Measurements from ENCODE around the gene FBXW2. TPM values are rescaled to one million over a fixed set of nuclear protein-coding genes. Genes with fewer than 3 reads are reported as not detected.

The FBXW2 gene
- total RNA-seq, 2 donors from 2014 or later = 69.9 to 70.2 TPM

DNA sequence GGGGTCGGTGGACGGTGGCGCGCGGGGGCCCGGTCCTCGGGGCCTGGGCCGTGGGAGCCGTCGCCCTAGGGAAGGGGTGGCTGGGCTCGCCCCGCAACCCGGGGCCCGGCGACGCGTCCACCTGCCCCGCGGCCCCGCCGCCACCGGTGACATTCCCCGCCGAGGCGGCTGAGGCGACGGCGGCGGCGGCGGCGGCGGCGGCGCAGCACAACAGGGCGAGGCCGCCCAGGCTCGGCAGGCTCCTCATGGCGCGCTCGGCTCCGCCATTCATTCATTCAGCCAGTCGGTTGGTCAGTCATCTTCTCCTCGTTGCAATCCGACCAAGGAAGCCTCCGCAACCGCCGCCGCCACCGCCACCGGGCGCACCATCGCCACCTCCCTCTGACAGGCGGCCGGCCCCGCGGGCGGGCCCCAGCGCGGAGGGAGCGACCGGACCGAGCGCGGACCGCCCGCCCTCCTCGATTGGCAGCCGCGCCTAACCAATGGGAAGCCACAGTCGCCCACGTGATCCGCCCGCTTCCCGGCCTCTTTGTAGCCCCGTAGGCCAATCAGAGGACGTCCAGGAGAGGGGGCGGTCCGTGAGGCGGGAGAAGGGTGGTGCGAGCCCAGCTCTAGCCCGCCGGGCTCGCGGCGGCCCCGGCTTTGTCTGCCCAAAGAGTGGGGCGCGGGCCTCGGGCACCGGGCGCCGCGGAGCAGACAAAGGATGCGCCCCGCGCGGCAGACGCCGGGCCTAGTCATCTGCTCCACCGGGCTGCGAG lies 78.9 kb downstream of the FBXW2 start, which contains the start of gene MEGF9:
MEGF9 (minus strand) TSS at position 383 of the 758 bp plus-strand sequence; CDS start at position 271, 112 bp downstream.
- peaks cover 0 to 5% of the 10 kb centered on the region in 2 donors for H3K36me3 Mint-ChIP-seq
- ATAC-seq (peak; percentile 97 to 98), DNase-seq (ENCODE audit: low spot score in 2 of 2) (peak; percentile 95 to 97)
- H3K27ac Mint-ChIP-seq = peak within 1 kb of the TSS; percentile 81 to 88
- no peaks in the 10 kb centered on the region for H3K9me3 Mint-ChIP-seq

DNA sequence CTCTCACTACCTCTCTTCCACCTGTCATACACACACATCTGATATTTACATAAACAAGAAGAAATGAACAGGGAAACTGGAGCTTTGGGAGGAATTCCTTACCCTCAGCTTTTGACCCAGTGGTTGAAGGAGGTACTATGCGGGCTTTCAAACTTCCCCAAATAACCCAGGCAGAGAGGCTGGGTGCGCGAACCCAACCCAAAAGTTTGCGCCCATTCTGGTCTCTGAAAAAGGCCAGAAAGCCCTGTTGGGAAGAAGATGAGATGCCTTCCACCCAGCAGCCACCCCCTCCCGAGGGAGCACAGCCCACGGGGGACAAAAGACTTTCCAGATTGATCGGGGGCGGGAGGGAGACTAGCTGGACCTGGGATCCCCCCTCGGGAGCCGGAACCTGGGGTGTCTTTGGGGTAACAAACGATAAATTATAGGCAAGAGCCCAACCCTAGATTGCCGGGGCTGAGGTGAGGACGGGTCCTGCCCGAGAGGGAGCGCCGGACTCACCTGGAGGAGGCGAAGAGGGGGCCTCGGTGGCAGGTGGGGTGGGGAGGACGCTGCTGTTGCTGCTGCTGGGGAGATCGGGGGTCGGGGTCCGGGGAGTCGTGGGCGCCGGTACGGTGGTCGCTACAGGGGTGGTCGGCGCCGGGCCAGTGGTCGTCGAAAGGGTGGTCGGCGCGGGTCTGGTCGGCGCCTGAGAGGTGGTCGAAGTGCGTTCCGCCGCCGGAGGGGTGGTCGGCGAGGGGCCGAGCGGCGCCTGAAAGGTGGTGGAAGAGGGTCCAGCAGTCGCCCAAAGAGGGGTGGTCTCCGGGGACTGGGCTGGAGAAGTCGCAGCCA lies 79.7 kb downstream of the FBXW2 start:
- DNase-seq (ENCODE audit: low spot score in 2 of 2) (peak in 1 of 2 donors; percentile 28), ATAC-seq (no peak)
- H3K27ac Mint-ChIP-seq = peak overlapping the region; percentile 75 to 88
- H3K9me3 Mint-ChIP-seq = no peaks in the 10 kb centered on the region
- H3K36me3 Mint-ChIP-seq = peaks cover 0 to 5% of the 10 kb centered on the region in 2 donors

DNA sequence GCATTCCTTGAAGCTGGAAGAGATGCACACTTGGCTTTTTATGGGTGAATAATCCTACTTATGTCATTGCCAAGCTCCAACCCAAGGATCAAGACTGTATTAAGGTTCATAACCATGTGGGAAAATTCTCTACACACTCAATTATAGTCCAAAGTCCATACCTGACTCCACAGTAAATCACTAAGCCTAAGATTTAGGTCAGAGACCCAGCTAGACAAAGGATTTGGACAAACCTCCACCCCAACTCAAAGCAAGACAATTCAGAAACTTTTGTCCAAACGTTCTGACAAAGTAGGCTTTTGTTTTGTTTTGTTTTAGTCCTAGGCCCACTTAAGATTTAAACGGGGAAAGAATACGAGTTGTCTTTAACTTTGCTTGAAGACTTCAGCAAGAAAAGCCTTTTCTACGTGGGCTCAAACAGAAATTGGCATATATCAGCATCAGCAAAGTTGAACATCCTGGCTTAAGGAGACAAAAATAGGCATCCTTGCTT lies 80.6 kb downstream of the FBXW2 start:
- peaks cover 0 to 5% of the 10 kb centered on the region in 2 donors for H3K36me3 Mint-ChIP-seq
- no peaks in the 10 kb centered on the region for H3K9me3 Mint-ChIP-seq
- peak overlapping the region in 1 of 2 donors; percentile 75 for H3K27ac Mint-ChIP-seq
- DNase-seq (ENCODE audit: low spot score in 2 of 2) (no peak), ATAC-seq (no peak)

DNA sequence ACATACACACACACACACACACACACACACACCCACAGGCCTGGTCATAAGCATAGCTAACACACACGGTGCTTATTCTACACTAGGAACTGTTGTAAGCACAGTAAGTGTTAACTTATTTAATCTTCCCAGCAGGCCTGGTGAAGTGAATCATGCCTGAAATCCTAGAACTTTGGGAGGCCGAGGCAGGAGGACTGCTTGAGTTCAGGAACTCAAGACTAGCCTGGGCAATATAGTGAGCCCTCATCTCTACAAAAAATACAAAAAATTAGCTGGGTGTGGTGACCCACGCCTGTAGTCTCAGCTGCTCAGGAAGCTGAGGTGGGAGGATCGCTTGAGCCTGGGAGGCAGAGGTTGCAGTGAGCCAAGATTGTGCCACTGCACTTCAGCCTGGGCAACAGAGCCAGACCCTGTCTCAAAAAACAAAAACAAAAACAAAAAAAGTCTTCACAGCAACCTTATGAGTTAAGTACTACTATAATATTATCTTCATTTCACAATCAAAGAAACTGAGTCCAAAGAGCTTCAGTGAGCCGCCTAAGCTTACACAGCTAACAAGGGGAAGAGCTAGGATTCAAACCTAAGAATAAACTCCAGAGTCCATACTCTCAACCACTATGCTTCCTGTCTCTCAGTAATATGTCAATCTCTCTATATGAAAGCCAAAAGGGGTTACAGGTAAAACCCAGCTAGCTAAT lies 81.2 kb downstream of the FBXW2 start:
- H3K9me3 Mint-ChIP-seq = no peaks in the 10 kb centered on the region
- DNase-seq (ENCODE audit: low spot score in 2 of 2) (peak in 1 of 2 donors; percentile 10), ATAC-seq (no peak)
- peaks cover 0 to 5% of the 10 kb centered on the region in 2 donors for H3K36me3 Mint-ChIP-seq
- H3K27ac Mint-ChIP-seq = no peak overlapping the region

DNA sequence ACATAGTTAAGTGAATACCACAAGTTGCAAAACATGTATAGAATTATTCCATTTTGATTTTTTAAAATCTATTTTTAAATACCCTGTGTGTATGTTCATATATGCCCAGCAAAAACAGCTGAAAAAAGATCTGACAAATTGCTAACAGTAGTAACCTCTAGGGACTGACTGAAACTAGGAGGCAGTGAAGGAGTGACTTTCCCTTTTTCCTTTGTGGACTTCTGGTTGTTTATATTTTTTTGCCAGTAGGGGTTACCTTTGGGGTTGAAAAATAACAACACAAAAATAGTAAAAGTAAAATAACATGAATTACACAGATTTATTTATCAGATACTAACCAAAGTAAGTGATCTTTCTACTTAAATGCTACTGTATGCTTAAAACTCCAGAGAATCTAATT lies 81.9 kb downstream of the FBXW2 start:
- H3K36me3 Mint-ChIP-seq = peaks cover 0 to 5% of the 10 kb centered on the region in 2 donors
- no peaks in the 10 kb centered on the region for H3K9me3 Mint-ChIP-seq
- no peak overlapping the region for H3K27ac Mint-ChIP-seq
- ATAC-seq (no peak), DNase-seq (ENCODE audit: low spot score in 2 of 2) (no peak)

DNA sequence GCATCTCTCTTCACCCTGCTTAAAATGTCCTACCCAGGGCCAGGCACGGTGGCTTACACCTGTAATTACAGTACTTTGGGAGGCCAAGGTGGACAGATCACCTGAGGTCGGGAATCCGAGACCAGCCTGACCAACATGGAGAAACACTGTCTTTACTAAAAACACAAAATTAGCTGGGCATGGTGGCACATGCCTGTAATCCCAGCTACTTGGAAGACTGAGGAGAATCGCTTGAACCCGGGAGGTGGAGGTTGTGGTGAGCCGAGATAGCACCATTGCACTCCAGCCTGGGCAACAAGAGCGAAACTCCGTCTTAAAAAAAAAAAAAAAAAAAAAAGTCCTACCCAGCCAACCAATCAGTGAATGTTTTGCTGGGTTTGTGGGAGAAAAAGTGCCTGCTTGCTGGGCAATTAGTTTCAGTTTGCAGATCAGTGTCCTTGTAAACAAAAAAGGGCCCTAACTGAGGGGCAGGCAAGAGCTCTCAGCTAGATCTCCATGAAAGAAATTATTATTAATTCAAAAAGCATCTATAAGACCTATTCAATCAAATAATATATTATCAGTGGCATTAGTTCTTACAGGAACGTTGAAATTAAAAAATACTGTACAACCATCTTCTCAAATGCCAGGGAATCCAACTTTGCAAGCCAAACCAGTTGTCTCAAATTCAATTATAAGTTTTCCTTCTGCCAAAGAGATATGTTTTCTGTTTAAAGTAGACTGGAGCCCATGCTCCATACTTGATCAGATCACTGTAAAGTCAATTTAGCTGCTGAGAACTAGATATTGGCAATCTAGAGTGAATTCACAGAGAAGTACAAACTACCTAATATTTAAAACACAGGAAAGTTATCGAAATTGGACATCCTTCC lies 82.9 kb downstream of the FBXW2 start:
- DNase-seq (ENCODE audit: low spot score in 2 of 2) = no peak
- Mint-ChIP-seq H3K36me3 (peaks cover 0 to 5% of the 10 kb centered on the region in 2 donors), H3K9me3 (no peaks in the 10 kb centered on the region), H3K27ac (peak overlapping the region in 1 of 2 donors; percentile 65)
- no peak for ATAC-seq

DNA sequence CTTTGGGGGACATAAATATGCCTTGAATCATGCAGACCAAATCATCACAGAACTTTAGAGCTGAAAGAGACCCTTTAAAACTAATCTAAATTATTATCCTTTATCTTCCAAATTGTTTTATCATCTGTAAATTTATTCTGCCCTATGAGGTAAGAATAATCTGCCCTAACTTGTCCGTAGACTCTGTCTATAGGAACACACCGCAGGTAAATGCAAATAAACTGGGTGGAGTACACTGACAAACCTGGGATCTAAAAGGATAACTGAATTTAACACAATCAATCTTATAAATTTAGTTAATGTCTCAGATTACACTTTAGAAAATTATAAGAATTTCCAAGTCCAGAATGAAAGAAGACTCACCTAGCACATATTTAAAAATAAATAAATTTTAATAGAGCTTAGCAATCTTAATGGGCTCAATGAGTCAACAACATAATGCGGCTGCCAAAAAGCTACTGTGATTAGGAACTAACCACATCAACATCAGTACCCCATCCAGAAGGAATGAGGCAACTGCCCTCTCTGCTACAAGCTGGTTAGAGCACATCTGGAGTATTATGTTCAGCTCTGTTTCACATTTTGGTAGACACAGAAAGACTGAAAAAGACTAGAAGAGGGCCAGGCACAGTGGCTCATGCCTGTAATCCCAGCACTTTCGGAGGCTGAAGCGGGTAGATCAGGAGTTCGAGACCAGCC lies 84.5 kb downstream of the FBXW2 start:
- no peak for DNase-seq (ENCODE audit: low spot score in 2 of 2)
- Mint-ChIP-seq H3K36me3 (peaks cover 0 to 5% of the 10 kb centered on the region in 2 donors), H3K9me3 (no peaks in the 10 kb centered on the region), H3K27ac (peak overlapping the region; percentile 44 to 73)
- no peak for ATAC-seq

DNA sequence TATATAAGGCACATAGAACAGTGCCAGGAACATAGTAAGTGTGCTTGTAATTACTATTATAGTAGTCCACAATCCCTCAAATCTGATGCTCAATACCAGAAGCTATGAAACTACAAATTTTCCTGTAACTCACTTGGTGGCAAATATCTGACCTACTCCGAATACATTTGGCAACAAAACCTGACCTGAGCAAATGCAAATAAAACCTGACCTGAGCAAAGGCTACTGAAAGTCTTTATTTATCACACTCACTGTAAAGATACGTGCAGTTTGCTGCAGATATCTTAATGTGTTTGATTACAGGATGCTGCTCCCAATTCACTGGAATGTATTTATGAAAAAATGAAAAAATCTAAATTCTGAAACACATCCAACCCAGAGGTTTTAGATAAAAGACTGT lies 86.0 kb downstream of the FBXW2 start:
- H3K9me3 Mint-ChIP-seq = no peaks in the 10 kb centered on the region
- no peak overlapping the region for H3K27ac Mint-ChIP-seq
- ATAC-seq (no peak), DNase-seq (ENCODE audit: low spot score in 2 of 2) (no peak)
- H3K36me3 Mint-ChIP-seq = no peaks in the 10 kb centered on the region

Other genes with a start within 250 kb of the FBXW2 start
- 100 to 1,000 TPM in 1 of 2 donors, 10 to 100 TPM in 1; 85.9 to 128 TPM for gene CDK5RAP2, start 213.2 kb downstream of the FBXW2 start, total RNA-seq
- 1 to 10 TPM; 3.4 to 3.8 TPM for gene MEGF9, start 78.9 kb downstream of the FBXW2 start, total RNA-seq
- 10 to 100 TPM; 74.9 to 75.2 TPM for gene PSMD5, start 49.5 kb upstream of the FBXW2 start, total RNA-seq
- 100 to 1,000 TPM; 305 to 312 TPM for gene PHF19, start 83.8 kb upstream of the FBXW2 start, total RNA-seq
- gene TRAF1, start 133.4 kb upstream of the FBXW2 start, total RNA-seq = 100 to 1,000 TPM in 1 of 2 donors, 10 to 100 TPM in 1; 99.5 to 100 TPM